GM19025 (cell line): ENCODE data around the gene MEGF11.
A peak's percentile ranks its signal among the peaks of the same experiment; 100 is the strongest.

ENCODE experiments used
- ATAC-seq: cut with Tn5 transposase; IDR thresholded peaks from one replicate; pipeline ENCODE4 v1.9.1; 2021; ENCODE audit warnings: mild to moderate bottlenecking, low read depth, moderate library complexity; ENCODE audit not compliant: unreplicated experiment

MEGF11 gene

GRCh38 chr15:66253418-66254088, at the start of gene MEGF11:
MEGF11 (minus strand) TSS chr15:66253750; CDS start chr15:66128403, 125,347 bp downstream.
- ATAC-seq, result no peak

- no peak for ATAC-seq
These were observed 49.1 kb upstream of the MEGF11 start for GRCh38 chr15:66302489-66303278.

GRCh38 chr15:66298803-66299251, 45.3 kb upstream of the MEGF11 start:
- no peak for ATAC-seq

- ATAC-seq, result no peak
These were observed 42.6 kb upstream of the MEGF11 start for GRCh38 chr15:66296186-66296585.

- no peak for ATAC-seq
These were observed 41.3 kb upstream of the MEGF11 start for GRCh38 chr15:66294932-66295235.

GRCh38 chr15:66294157-66294931, 40.8 kb upstream of the MEGF11 start:
- ATAC-seq, result no peak

- ATAC-seq, result peak; percentile 66
These were observed 40.0 kb upstream of the MEGF11 start, which contains the start of gene DIS3L for GRCh38 chr15:66293419-66294156. DIS3L (plus strand) TSS chr15:66293568; CDS start chr15:66293597, 29 bp downstream.

- no peak for ATAC-seq
These were observed 39.2 kb upstream of the MEGF11 start for GRCh38 chr15:66292571-66293418.

- ATAC-seq, result no peak
These were observed 38.4 kb upstream of the MEGF11 start for GRCh38 chr15:66291816-66292570.

- no peak for ATAC-seq
These were observed 37.0 kb upstream of the MEGF11 start for GRCh38 chr15:66290518-66290917.

GRCh38 chr15:66290007-66290406, 36.5 kb upstream of the MEGF11 start:
- no peak for ATAC-seq

GRCh38 chr15:66288551-66289185, 35.1 kb upstream of the MEGF11 start:
- no peak for ATAC-seq

GRCh38 chr15:66288093-66288492, 34.5 kb upstream of the MEGF11 start:
- no peak for ATAC-seq

GRCh38 chr15:66287461-66288057, 34.0 kb upstream of the MEGF11 start:
- ATAC-seq, result no peak

GRCh38 chr15:66285533-66286280, 32.2 kb upstream of the MEGF11 start:
- no peak for ATAC-seq

- no peak for ATAC-seq
These were observed 30.7 kb upstream of the MEGF11 start for GRCh38 chr15:66284271-66284670.

- ATAC-seq, result no peak
These were observed 25.1 kb upstream of the MEGF11 start for GRCh38 chr15:66278671-66279070.
